UCSD-AML1 (cell line): ENCODE results near the gene ANKRD13C.

Experiments
- DNase-seq: peaks from one replicate; lab custom pipeline; 2025; ENCODE audit not compliant: unreplicated experiment; lab: John Stamatoyannopoulos, UW

ANKRD13C gene

DNA sequence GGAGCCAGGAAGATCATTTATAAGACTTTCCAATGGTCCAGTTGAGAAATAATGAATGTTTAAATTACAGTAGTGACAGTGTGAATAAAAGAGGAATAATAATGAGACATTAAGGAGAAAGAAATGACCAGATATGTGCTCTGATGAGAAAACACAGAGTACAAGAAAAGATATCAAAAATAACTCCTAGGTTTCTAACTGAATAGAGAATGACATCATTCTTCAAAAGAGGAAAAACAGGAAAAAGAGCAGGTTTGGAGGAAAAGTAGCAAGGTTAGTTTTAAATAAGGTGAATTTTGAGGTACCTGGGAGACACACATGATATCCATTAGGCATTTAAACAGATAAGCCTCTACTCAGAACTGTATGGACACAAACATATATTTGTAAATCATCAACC is 55.0 kb downstream of the ANKRD13C start:
- no peak for DNase-seq

DNA sequence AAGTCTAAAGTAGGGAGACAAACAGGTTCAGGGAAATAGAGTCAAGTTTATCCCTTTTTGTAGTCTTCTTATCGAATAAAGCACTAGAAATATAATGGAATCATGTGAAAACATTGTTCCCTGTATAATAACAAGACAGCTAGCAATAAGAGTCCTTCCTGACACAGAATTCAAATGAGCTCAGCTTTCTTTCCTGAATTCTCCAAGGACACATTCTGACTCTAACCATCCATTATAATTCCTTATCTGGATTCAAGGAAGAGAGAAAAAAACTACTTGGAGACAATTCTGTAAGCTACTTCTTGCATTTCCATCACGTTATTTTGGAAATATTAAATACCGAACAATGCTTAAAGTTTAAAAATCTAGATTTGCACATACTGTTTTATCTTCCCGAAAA is 58.8 kb downstream of the ANKRD13C start:
- DNase-seq = no peak

DNA sequence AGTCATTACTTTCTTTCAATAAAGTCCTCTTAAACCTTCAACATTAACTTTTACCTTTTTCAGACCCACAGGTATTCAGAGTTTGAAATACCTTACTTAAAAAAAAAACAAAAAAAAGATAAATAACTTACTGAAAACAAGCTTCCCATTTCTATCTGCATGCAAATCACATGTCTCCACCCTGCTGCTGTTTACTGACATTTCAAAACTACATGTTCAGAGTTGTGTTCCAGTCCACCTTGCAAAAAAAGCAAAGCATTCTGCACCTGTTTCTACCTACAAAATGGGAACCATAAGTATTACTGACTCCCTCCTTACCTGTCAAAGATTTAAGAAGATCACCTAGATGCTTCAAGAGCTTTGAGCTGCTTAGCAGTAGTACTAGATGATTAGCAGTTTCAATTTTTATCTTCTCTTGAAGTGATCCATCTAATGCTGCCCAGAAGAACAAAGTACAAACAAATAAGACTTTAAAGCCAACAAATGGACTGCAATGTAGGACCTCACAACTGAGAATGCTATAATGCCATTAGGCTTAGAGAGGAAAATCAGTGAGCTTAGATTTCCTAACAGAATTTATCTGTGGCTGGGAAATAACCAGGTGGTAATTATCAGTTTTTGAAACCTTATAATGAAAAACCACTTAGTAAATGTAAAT is 61.2 kb downstream of the ANKRD13C start:
- DNase-seq = no peak

DNA sequence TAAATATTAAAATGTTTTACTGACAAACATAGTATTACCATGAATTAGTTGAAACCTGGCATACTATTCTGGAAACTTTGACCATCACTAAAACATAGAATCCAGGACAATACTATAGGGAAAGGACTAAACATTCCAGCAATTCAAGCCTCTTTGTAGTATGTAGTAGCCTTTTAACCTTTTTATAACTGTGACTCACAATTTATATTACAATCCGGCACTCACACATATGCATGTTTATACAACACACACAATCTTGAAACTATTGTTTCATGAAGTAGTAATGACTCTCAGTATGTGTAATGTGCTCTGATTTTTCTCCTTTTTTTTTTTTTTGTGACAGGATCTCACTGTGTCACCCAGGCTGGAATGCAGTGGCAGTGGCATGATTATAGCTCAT is 64.3 kb downstream of the ANKRD13C start:
- no peak for DNase-seq

DNA sequence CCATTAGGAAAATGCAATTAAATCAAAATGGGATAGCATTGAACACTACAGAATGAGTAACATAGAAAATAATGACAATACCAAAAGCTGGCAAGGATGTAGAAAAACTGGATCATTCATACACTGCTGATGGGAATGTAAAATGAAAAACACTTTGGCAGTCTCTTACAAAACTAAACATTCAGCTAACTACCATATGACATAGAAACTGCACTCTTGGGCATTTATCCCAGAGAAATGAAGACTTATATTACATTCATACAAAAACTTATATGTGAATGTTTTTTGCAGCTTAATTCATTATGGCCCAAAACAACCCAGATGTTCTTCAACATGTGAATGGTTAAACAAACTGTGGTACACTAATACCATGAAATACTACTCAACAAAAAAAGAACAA is 66.4 kb downstream of the ANKRD13C start:
- no peak for DNase-seq

DNA sequence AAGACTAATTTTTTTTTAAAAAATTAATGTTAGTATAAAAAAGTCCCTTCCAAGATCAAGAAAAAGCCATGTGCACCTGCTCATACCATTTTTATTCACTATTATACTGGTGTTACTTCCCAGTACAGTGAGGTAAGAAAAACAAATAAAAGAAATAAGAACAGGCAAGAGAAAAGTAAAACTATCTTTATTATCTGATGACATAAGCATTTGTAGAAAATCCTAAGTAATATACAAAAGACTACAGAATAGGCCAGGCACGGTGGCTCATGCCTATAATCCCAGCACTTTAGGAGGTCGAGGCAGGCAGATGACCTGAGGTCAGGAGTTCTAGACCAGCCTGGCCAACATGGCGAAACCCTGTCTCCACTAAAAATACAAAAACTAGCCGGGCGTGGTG is 68.1 kb downstream of the ANKRD13C start:
- no peak for DNase-seq

DNA sequence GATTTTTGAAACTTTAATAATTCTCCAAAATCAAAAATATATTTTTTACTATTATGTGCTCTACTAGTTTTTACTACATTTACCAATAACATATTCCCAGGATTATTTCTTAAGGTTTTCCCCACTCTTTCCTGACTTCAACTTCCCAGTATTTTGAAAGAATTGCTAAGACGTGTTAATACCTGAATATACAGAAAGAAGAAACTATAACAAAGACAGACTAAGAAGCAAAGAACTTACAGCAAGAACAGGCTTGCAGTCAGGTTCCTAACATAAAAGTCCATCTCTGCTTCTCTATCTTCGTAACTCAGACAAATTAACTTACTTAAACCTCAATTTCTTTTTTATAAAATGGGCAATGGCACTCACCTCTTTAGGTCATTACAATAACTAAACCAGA is 70.2 kb downstream of the ANKRD13C start:
- no peak for DNase-seq

DNA sequence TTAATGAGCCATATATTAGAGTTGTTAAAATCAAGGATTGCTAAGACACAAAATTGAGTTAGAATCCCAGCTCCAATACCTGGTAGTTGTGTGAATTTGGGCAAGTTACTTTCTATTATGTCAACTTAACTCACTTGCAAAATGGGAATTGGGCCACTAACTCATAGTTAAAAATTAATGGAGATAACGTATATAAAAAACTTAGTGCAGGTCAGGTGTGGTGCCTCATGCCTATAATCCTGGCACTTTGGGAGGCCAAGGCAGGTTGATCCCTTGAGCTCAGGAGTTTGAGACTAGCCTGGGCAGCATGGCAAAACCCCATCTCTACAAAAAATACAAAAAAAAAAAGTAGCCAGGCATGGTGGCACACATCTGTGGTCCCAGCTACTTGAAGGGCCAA is 75.8 kb downstream of the ANKRD13C start:
- DNase-seq = no peak

DNA sequence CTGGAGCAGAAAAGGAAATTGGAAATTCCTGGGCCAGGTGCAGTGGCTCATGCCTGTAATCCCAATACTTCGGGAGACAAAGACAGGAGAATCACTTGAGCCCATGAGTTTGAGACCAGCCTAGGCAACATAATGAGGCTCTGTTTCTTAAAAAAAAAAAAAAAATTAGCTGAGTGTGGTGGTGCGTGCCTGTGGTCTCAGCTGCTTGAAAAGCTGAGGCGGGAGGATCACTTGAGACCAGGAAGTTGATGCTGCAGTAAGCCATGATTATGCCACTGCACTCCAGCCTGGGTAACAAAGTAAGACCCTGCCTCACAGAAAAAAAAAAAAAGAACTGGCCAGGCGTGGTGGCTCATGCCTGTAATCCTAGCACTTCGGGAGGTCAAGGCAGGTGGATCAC is 76.6 kb downstream of the ANKRD13C start:
- no peak for DNase-seq

DNA sequence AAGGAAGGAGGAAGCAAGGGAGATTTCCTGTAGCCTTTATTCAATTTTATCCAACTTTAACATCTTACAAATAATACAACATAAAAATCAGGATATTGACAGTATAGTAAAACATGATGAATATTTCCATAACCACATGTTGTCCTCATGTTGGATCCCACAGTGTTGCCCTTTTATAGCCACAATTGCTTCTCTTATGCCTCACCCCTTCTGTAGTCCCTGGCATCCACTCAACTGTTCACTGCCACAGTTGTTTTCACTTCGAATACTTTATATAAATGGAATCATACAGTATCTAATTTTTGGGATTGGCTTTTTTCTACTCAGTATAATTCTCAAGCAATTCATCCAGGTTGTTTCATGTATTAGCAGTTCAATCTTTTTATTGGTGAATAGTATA is 88.6 kb downstream of the ANKRD13C start:
- DNase-seq = no peak

DNA sequence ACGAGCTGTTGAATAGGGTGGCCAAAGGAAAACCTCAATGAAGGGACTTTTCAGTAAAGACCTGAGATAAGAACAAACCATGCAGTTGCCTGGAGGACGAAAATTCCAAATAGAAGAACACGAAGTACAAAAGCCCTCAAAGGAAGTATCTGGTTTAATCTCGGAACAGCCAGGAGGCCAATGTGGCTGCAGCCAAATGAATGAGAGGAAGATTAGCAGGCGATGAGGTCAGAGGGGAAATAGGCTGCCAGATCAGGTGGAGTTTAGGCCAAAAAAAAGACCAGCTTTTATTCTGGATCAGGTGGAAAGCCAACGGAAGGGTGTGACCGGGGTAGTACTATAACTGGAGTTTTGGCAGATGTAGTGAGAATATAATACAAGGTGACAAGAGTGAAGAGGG is 89.7 kb downstream of the ANKRD13C start:
- peak; percentile 15 for DNase-seq

DNA sequence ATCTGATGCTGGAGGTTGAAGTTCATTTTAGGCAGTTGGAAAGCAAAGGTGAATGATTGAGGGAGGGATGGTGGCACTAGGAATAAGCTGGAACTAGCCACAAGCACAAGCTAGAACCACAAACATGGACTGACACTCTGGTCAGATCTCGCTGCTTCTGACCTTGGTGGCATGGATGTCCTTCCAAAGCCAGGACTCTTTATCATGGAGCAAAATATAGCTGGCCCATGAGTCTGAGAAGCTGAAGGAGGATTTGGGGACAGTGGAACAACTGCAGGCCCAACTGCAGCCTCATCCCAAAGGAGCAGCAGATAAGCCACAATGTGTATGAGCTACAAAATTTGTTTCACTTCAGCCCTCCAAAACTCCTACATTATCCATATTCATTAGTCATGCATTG is 97.9 kb downstream of the ANKRD13C start:
- peak; percentile 5 for DNase-seq

DNA sequence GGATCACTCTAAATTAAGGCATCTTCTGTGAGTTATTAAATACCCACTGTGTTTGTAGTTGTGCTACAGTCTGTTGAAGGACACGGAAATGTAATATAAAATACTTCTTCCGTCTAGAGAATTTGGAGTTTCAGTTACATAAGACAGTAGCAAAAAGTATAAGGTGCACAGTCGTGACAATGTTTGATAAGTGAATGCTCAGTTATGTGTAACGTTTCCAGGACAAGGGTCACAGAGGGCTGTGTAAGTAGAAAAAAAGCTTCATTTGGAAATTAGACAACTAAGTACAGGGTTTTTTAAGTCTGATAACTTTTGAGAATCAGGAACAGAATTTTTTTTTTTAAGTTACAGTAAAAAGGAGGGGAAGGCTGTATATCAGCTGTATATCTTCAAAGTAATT is 105.8 kb downstream of the ANKRD13C start:
- DNase-seq = no peak

DNA sequence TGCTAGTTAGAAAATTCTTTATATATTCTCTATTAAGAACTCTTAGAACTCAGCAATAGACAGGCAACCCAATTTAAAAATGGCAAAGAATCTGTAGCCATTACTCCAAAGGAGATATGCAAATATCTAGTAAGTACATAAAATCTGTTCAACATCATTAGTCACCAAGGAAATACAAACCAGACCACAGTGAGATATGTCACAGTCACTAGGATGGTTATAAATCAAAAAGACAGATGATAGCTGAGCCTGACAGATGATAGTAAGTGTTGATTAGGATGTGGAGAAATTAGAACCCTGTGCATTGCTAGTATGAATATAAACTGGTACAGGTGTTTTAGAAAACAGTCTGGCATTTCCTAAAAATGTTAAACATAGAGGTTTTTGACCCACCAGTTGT is 106.8 kb downstream of the ANKRD13C start:
- no peak for DNase-seq

DNA sequence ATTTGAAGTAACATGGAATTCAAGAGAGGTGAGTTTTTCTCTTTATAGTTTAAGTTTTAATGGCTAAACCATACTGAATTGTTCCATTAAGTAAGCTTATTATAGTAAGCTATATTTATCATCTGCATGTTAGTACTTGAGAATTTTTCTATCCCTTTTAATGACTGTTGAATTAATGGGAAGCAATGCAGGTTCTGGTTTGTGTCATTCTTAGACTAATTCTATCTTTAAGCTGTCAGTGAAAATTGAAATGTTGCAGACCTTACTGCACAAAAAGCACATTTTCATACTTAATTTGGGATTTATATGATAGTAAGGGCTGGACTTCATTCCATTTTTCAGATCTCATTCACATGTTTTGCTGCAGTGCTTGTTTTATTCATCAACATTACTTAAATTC is 107.4 kb downstream of the ANKRD13C start:
- DNase-seq = no peak

DNA sequence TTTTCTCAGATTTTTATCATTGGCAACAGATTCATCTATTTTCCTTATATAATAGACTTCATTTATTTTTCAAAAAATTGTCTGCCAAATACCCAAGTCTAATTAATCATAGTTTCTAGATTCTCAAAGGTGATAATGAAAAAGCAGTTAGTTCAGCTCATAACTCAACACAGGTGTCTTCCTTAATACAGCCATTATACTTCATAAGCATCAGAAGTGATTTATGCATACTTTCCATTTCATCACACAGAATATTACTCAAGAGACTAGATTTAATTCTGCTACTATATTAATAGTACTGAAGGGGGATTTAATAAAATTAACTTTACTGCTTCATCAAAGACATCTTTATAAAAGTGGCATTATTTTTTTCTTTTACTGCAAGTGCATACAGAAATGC is 114.6 kb downstream of the ANKRD13C start:
- DNase-seq = no peak

DNA sequence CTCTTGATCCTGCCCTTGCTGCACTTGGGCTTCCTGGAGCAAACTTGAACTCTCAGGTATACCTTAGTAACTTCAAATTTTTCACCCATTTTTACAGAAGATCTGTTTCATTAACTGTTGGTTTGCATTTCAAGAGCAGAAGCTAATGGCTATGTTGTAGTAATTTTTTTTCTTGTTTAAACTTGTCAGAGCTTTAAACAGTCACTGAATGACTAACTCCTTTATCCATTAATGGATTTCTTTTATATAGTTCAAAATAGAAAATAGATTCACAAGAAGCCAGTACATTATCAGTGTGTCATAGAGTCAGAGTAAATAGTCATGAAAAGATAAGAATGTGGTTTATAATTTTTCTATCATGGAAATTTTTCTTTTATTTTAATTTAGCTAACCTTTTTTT is 119.8 kb downstream of the ANKRD13C start:
- no peak for DNase-seq

DNA sequence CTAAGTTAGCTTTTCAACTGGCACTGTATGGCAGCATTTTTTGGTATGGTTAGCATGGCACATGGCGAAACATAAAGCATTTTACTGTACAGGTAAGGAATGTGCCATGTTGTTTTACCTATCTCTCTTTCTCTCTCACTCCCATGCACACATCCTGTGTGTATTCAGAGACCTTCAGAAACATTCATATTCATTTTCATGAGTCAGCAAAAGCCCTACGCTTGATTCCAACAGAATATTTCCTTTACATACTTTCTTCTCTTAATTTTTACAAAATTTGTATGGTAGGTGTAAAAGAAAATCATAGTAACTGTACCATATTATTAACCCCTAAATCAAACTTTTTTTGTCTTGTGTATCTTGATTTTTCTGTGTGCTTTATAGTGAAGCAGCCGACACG is 123.0 kb downstream of the ANKRD13C start:
- no peak for DNase-seq

DNA sequence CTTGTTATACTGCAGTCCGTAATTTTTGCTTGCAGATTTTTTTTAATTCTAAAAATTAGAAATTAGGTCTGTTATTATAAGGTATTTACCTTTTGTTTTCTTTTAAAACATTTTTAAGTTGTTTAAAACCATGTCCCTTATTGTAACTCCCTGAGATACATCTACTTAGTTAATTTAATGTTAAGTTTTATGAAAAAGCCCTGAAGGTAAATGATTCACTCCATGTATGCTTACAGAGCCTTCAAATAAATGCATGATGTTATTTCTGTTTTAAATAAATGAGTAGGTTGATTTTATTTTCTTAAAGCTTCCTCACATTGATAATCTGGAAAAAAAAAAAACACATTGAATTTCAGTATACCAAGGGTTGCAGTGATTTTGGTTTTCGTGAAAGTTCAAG is 125.9 kb downstream of the ANKRD13C start:
- DNase-seq = no peak

DNA sequence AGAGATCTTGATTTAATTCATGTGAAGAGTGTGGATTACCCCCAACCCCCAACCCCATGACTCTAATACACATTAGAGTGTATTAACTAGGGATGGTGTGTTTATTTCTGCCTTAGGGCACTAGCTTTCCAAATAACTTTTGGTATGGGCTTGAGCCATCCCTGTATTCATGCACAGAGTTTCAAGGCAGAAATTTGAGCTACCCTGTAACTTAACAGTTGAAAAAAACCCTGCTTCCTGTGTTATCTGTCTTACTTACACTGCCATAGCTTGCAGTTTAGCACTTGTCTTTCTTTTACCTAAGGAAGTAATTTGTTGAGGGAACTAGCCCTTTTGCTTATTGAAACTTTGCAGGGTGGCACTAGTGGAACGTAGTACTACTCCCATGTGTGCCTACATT is 127.1 kb downstream of the ANKRD13C start:
- DNase-seq = no peak

DNA sequence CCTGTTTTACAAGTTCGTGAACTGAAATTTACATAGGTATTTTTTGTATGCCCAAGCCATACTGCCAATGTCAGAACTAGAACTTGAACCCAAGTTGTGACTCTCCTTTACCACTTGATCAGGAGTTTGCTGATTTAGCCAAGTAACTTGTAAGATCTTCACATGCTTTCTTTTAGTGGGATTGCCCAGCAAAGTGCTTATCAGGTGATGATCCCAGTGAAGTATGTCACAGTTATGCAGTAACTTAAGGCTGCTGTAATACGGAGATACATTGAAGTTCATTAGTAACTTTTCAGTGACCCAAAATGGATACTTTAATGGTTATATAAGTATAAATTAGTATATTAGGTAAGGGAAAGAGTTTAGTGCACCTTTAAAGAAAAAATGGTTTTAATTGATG is 129.6 kb downstream of the ANKRD13C start:
- DNase-seq = no peak

DNA sequence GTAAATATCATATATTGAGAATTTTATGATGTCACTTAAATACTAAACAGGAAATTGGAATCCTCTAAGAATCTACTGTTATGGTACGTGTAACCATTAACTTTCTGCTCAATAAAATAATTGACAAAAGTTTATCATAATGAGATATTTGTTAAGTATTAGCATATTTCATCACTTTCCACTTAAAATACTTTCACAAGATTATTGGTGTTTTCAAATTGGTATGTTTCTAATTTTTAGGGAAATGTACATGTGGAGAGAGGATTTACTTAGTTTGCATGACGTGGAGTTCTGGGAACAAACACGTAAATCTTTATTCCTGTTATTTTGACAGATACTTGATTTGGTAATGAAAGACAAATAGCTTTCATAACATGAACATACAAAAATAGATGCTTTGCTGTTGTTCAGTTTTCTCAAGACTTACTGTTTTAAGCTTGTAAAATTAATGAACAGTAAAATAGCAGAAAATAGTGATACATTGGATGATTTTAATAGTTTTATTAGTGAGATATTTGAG is 131.7 kb downstream of the ANKRD13C start:
- no peak for DNase-seq
